ENCODE measurements around the gene FAM222A. TPM values are rescaled to one million over a fixed set of nuclear protein-coding genes. Genes with fewer than 3 reads are reported as not detected.
A peak's percentile ranks its signal among the peaks of the same experiment; 100 is the strongest.
"Not testable (repeated sequence)": the region's sequence is repeated elsewhere in the genome, so short reads cannot be mapped to it uniquely, and the experiment has no call there.

The FAM222A gene
- total RNA-seq, 1 experiment from 2014 or later, result 18.0 TPM

DNA sequence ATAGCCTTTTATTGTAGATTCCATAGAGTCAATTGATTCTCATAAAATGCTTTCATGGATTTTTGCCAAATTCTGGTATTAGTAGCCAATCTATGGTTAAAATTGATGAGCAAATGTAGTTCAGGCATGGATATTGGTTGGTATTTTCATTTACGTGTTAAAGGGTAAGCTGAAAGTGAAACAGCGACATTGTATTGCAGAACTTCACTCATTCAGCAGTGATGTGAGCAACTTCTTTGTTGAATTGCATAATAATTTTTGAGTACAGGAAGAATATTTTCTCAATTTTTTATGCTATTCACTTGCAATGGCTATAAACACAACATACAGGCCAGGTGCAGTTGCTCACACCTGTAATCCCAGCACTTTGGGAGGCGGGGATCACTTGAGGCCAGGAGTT is 24.2 kb upstream of the FAM222A start:
- Histone ChIP-seq H3K4me3 (ENCODE audit: low read depth, low read length) (no peak overlapping the region), H3K27me3 (replicated peaks; ENCODE audit: control insufficient read depth, insufficient read depth, low read length) (no peaks in the 10 kb centered on the region), H3K4me1 (peaks cover 11% of the 10 kb centered on the region; the same call in 1 of the 2 replicates), H3K36me3 (ENCODE audit: control insufficient read depth, insufficient read depth, low read length) (no peaks in the 10 kb centered on the region), H3K9me3 (no peaks in the 10 kb centered on the region)
- intact Hi-C loops (cut with micrococcal nuclease; ENCODE audit: unreplicated experiment), result no loop called here
- no peaks in the 10 kb centered on the region for H3K27me3 Mint-ChIP-seq (ENCODE audit: insufficient read depth, unreplicated experiment)
- H3K36me3 Mint-ChIP-seq (ENCODE audit: insufficient read depth, unreplicated experiment), result peaks cover 4% of the 10 kb centered on the region
- CTCF ChIA-PET, result no interaction called here
- H3K9me3 Mint-ChIP-seq (ENCODE audit: unreplicated experiment), result no peaks in the 10 kb centered on the region
- POLR2A ChIA-PET, result no interaction called here
- TF ChIP-seq, protein P1, sequence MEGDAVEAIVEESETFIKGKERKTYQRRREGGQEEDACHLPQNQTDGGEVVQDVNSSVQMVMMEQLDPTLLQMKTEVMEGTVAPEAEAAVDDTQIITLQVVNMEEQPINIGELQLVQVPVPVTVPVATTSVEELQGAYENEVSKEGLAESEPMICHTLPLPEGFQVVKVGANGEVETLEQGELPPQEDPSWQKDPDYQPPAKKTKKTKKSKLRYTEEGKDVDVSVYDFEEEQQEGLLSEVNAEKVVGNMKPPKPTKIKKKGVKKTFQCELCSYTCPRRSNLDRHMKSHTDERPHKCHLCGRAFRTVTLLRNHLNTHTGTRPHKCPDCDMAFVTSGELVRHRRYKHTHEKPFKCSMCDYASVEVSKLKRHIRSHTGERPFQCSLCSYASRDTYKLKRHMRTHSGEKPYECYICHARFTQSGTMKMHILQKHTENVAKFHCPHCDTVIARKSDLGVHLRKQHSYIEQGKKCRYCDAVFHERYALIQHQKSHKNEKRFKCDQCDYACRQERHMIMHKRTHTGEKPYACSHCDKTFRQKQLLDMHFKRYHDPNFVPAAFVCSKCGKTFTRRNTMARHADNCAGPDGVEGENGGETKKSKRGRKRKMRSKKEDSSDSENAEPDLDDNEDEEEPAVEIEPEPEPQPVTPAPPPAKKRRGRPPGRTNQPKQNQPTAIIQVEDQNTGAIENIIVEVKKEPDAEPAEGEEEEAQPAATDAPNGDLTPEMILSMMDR (IDR thresholded peaks at IDR 0.05; ENCODE audit: insufficient read depth in 1 of 2, low read depth in 1 of 2, low read length in 1 of 2, severe bottlenecking in 1 of 2, unreplicated experiment in 1 of 2), result no peak
- peaks cover 16% of the 10 kb centered on the region for H3K4me1 Mint-ChIP-seq (ENCODE audit: low read depth, unreplicated experiment)
- BruUV-seq (replicated peaks), result no TSS peak
- no peak overlapping the region for H3K27ac Mint-ChIP-seq (ENCODE audit: unreplicated experiment)
- H3K4me3 Mint-ChIP-seq (ENCODE audit: unreplicated experiment), result no peak overlapping the region
- no peak for DNase-seq

DNA sequence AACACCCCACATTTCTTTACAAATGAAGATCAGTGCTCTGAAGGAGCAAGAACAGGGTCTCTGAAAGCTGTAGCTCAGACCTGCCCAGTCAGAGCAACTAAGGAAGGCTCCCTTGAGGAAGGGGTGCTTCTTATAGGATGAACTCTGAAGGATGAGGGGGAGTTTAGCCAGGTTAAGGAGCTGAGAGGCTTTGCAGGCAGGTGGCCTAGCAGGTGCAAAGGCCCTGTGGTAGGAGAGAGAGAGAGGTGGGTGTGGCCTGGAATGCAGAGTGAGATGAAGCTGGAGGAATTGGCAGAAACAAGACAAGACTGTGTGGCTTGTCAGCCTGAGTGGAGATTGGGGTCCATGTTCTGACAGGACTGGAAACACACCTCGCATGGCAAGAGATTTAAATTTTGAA is 20.5 kb upstream of the FAM222A start:
- Mint-ChIP-seq H3K27ac (ENCODE audit: unreplicated experiment) (peak overlapping the region; percentile 36), H3K4me3 (ENCODE audit: unreplicated experiment) (no peak overlapping the region), H3K9me3 (ENCODE audit: unreplicated experiment) (no peaks in the 10 kb centered on the region), H3K36me3 (ENCODE audit: insufficient read depth, unreplicated experiment) (peaks cover 15% of the 10 kb centered on the region), H3K4me1 (ENCODE audit: low read depth, unreplicated experiment) (peaks cover 35% of the 10 kb centered on the region), H3K27me3 (ENCODE audit: insufficient read depth, unreplicated experiment) (no peaks in the 10 kb centered on the region)
- H3K4me1 ChIP-seq, result peaks cover 39% of the 10 kb centered on the region
- ChIA-PET POLR2A (no interaction called here), CTCF (no interaction called here)
- intact Hi-C loops (cut with micrococcal nuclease; ENCODE audit: unreplicated experiment), result no loop called here
- no TSS peak for BruUV-seq (replicated peaks)
- H3K4me3 ChIP-seq (ENCODE audit: low read depth, low read length), result no peak overlapping the region
- no peaks in the 10 kb centered on the region for H3K9me3 ChIP-seq
- TF ChIP-seq, protein P1 (IDR thresholded peaks at IDR 0.05; ENCODE audit: insufficient read depth in 1 of 2, low read depth in 1 of 2, low read length in 1 of 2, severe bottlenecking in 1 of 2, unreplicated experiment in 1 of 2), result no peak
- no peaks in the 10 kb centered on the region for H3K27me3 ChIP-seq (replicated peaks; ENCODE audit: control insufficient read depth, insufficient read depth, low read length)
- no peak for DNase-seq
- no peaks in the 10 kb centered on the region for H3K36me3 ChIP-seq (ENCODE audit: control insufficient read depth, insufficient read depth, low read length)

DNA sequence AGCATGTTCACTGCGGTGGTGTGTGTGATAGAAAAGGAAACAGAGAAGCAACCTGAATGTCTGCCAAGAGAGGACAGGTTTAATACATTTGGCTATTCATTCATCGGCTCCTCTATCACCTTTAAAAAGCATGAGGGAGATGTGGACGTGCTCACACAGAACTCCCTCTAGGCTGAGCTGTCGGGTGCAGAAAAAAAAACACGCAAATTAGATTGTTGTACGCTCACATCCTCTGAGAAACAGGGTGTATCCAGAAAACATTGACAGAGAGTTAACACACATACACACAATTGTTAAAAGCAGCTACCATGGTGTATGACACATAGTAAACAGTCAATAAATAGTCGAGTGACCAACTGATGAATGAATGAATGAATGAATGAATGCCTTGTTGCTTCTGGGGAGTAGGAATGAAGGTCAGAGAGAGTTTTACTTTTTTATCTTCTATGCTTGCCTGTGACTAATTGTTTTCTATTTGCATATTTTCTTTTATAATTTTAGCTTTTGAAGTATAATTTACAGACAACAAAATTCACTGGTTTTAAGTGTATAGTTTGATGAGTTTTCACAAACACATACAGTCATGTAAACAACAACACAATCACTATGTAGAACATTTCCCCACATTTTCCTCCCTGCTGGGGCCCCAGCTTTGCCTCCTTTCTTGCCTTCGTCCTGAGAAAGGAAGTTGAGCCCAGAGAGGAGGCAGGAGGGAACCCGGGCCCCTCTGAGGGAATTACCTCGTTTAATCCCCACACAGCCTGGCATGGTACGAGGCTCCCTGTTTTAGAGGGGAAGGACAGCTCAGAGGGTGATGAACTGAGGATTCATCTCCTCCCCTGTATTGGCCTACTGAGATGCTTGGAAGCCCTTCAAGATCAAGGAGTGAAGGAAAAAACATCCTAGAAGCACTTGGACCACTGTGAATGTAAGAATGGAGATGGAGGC is 19.7 kb upstream of the FAM222A start:
- H3K4me3 ChIP-seq (ENCODE audit: low read depth, low read length), result no peak overlapping the region
- Mint-ChIP-seq H3K4me3 (ENCODE audit: unreplicated experiment) (no peak overlapping the region), H3K4me1 (ENCODE audit: low read depth, unreplicated experiment) (peaks cover 35% of the 10 kb centered on the region), H3K36me3 (ENCODE audit: insufficient read depth, unreplicated experiment) (peaks cover 15% of the 10 kb centered on the region), H3K27me3 (ENCODE audit: insufficient read depth, unreplicated experiment) (no peaks in the 10 kb centered on the region), H3K9me3 (ENCODE audit: unreplicated experiment) (no peaks in the 10 kb centered on the region), H3K27ac (ENCODE audit: unreplicated experiment) (peak overlapping the region; percentile 36)
- DNase-seq, result no peak
- peaks cover 42% of the 10 kb centered on the region for H3K4me1 ChIP-seq
- POLR2A ChIA-PET, result no interaction called here
- H3K27me3 ChIP-seq (replicated peaks; ENCODE audit: control insufficient read depth, insufficient read depth, low read length), result no peaks in the 10 kb centered on the region
- intact Hi-C loops (cut with micrococcal nuclease; ENCODE audit: unreplicated experiment), result no loop called here
- BruUV-seq (replicated peaks), result no TSS peak
- TF ChIP-seq, protein P1 (IDR thresholded peaks at IDR 0.05; ENCODE audit: insufficient read depth in 1 of 2, low read depth in 1 of 2, low read length in 1 of 2, severe bottlenecking in 1 of 2, unreplicated experiment in 1 of 2), result no peak
- CTCF ChIA-PET, result interaction anchor here (0.6 kb wide), 1 partner anchor 30 kb away, joined by 3 read pairs; no protein-coding TSS in a partner anchor
- H3K9me3 ChIP-seq, result no peaks in the 10 kb centered on the region
- no peaks in the 10 kb centered on the region for H3K36me3 ChIP-seq (ENCODE audit: control insufficient read depth, insufficient read depth, low read length)

DNA sequence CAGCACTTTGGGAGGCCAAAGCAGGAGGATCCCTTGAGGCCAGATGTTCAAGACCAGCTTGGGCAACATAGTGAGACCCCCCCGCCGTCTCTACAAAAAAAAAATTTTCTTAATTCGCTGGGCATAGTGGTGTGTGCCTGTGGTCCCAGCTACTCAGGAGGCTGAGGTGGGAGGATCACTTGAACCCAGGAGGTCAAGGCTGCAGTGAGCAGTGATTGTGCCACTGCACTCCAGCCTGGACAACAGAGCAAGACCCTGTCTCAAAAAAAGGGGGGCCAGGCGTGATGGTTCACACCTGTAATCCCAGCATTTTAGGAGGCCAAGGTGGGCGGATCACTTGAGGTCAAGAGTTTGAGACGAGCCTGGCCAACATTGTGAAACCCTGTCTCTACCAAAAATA is 19.0 kb upstream of the FAM222A start:
- H3K27me3 ChIP-seq (replicated peaks; ENCODE audit: control insufficient read depth, insufficient read depth, low read length); BruUV-seq (replicated peaks); H3K9me3 ChIP-seq; H3K4me3 Mint-ChIP-seq (ENCODE audit: unreplicated experiment); DNase-seq; POLR2A ChIA-PET; H3K9me3 Mint-ChIP-seq (ENCODE audit: unreplicated experiment); H3K36me3 ChIP-seq (ENCODE audit: control insufficient read depth, insufficient read depth, low read length); H3K4me3 ChIP-seq (ENCODE audit: low read depth, low read length); H3K27me3 Mint-ChIP-seq (ENCODE audit: insufficient read depth, unreplicated experiment); H3K27ac Mint-ChIP-seq (ENCODE audit: unreplicated experiment): not testable (repeated sequence)
- CTCF ChIA-PET, result interaction anchor here (0.6 to 0.8 kb wide), 2 partner anchors 31 to 46 kb away, joined by 3 to 6 read pairs; no protein-coding TSS in a partner anchor
- peaks cover 42% of the 10 kb centered on the region for H3K4me1 ChIP-seq
- intact Hi-C loops (cut with micrococcal nuclease; ENCODE audit: unreplicated experiment), result loop anchor here (5.0 kb wide), 1 partner anchor 97 kb away; no protein-coding TSS in a partner anchor
- Mint-ChIP-seq H3K36me3 (ENCODE audit: insufficient read depth, unreplicated experiment) (peaks cover 15% of the 10 kb centered on the region), H3K4me1 (ENCODE audit: low read depth, unreplicated experiment) (peaks cover 35% of the 10 kb centered on the region)

Measured in Caco-2 (cell line).